HG02678 (cell line): ENCODE results near the gene CXorf49.
"Not testable (repeated sequence)": the region's sequence is repeated elsewhere in the genome, so short reads cannot be mapped to it uniquely, and the experiment has no call there.

Experiments used
- ATAC-seq: cut with Tn5 transposase; IDR thresholded peaks from one replicate; pipeline ENCODE4 v1.9.1; 2021; ENCODE audit warnings: mild to moderate bottlenecking, moderate library complexity; ENCODE audit not compliant: unreplicated experiment

The CXorf49 gene

GRCh38 chrX:71675636-71676035 is 42.4 kb downstream of the CXorf49 start:
- ATAC-seq = not testable (repeated sequence)

- ATAC-seq = no peak
These were observed 46.1 kb downstream of the CXorf49 start for GRCh38 chrX:71671938-71672337.

GRCh38 chrX:71671043-71671780 is 46.9 kb downstream of the CXorf49 start:
- no peak for ATAC-seq

GRCh38 chrX:71669947-71670346 is 48.1 kb downstream of the CXorf49 start:
- ATAC-seq = not testable (repeated sequence)

GRCh38 chrX:71669492-71669891 is 48.6 kb downstream of the CXorf49 start:
- no peak for ATAC-seq

GRCh38 chrX:71668248-71668595 is 49.9 kb downstream of the CXorf49 start:
- ATAC-seq = no peak

- no peak for ATAC-seq
These were observed 50.5 kb downstream of the CXorf49 start, which contains the start of gene LOC101059915 for GRCh38 chrX:71667328-71668247. TSS of gene LOC101059915 (plus strand) at chrX:71667546.

- ATAC-seq = no peak
These were observed 51.6 kb downstream of the CXorf49 start for GRCh38 chrX:71666240-71667223.

GRCh38 chrX:71665747-71666146 is 52.3 kb downstream of the CXorf49 start:
- ATAC-seq = no peak

GRCh38 chrX:71664889-71665491 is 53.1 kb downstream of the CXorf49 start:
- no peak for ATAC-seq
